PC-3 (cell line): Measurements from ENCODE around the gene TRABD2A.

ENCODE experiments used
- EZH2 ChIP-seq: fragments of 300-600 bp; sonication (generic); IDR thresholded peaks from one replicate; pipeline ENCODE4 v1.6.1; 2017; ENCODE audit warnings: antibody characterized with exemption, mild to moderate bottlenecking, low read length; ENCODE audit not compliant: unreplicated experiment
- EZH2phosphoT487 ChIP-seq: fragments of 300-600 bp; sonication (generic); IDR thresholded peaks from 2 replicates; pipeline ENCODE4 v1.6.1; 2018; ENCODE audit warnings: mild to moderate bottlenecking, antibody characterized with exemption, low read length, borderline replicate concordance
- TF ChIP-seq, protein P1 (sequence below): fragments of 300-600 bp; sonication (generic); conservative IDR thresholded peaks from 2 replicates; pipeline ENCODE4 v1.5.1; 2017; ENCODE audit warnings: antibody characterized with exemption, low read depth, mild to moderate bottlenecking, low read length

DNA sequence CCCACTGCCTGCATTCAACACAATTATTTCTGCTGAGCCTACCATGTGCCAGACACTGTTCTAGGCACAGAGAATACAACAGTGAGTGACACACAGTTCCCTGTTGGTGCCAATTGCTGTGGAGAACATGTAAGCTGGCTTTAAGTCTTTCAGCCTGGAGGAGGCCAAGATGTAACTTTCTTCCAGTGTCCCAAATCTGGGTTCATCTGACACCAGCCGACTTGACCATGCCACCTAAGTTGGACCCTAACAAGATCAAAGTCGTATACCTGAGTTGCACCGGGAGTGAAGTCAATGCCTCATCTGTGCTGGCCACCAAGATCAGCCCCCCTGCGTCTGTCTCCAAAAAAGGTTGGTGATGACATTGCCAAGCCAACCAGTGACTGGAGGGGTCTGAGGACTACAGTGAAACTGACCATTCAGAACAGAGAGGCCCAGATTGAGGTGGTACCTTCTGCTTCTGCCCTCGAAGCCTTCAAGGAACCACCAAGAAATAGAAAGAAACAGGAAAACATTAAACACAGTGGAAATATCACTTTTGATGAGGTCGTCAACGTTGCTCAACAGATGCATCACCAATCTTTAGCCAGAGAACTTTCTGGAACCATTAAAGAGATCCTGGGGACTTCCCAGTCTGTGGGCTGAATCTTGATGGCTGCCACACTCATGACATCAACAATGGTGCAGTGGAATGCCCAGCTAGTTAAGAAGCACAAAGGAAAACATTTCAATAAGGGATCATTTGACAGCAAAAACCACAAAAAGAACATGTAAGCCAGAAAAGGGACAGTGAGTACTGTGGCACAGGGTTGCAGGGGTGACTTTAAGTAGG, 6.3 kb downstream of the TRABD2A start:
- TF ChIP-seq, protein P1, sequence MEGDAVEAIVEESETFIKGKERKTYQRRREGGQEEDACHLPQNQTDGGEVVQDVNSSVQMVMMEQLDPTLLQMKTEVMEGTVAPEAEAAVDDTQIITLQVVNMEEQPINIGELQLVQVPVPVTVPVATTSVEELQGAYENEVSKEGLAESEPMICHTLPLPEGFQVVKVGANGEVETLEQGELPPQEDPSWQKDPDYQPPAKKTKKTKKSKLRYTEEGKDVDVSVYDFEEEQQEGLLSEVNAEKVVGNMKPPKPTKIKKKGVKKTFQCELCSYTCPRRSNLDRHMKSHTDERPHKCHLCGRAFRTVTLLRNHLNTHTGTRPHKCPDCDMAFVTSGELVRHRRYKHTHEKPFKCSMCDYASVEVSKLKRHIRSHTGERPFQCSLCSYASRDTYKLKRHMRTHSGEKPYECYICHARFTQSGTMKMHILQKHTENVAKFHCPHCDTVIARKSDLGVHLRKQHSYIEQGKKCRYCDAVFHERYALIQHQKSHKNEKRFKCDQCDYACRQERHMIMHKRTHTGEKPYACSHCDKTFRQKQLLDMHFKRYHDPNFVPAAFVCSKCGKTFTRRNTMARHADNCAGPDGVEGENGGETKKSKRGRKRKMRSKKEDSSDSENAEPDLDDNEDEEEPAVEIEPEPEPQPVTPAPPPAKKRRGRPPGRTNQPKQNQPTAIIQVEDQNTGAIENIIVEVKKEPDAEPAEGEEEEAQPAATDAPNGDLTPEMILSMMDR, result no peak
- TF ChIP-seq EZH2phosphoT487 (no peak), EZH2 (no peak)
